Epithelial cell of proximal tubule (primary cell): ENCODE results near the gene MTSS2. TPM values are rescaled to one million over a fixed set of nuclear protein-coding genes. Genes with fewer than 3 reads are reported as not detected.
"Not testable (repeated sequence)": the region's sequence is repeated elsewhere in the genome, so short reads cannot be mapped to it uniquely, and the experiment has no call there.

Experiments used
- DNase-seq: peaks from one replicate; pipeline ENCODE4 v3.0.0-alpha.2; 2011; ENCODE audit warnings: low read depth
- H3K4me3 ChIP-seq: 2 replicates; pipeline ENCODE4 v1.5.1; 2011; ENCODE audit warnings: low read depth, mild to moderate bottlenecking, low read length
- CTCF ChIP-seq: conservative IDR thresholded peaks from 2 replicates; pipeline ENCODE4 v1.5.1; 2012; ENCODE audit warnings: low read depth, mild to moderate bottlenecking, low read length
- total RNA-seq: library from RNA; depleted of rRNA; stranded (reverse); fragments of >200 nt; gene quantifications from 2 replicates; pipeline ENCODE4 v1.2.3, GENCODE V29; 2015

The MTSS2 gene
- total RNA-seq, 1 donor from 2014 or later: 12.6 TPM

DNA sequence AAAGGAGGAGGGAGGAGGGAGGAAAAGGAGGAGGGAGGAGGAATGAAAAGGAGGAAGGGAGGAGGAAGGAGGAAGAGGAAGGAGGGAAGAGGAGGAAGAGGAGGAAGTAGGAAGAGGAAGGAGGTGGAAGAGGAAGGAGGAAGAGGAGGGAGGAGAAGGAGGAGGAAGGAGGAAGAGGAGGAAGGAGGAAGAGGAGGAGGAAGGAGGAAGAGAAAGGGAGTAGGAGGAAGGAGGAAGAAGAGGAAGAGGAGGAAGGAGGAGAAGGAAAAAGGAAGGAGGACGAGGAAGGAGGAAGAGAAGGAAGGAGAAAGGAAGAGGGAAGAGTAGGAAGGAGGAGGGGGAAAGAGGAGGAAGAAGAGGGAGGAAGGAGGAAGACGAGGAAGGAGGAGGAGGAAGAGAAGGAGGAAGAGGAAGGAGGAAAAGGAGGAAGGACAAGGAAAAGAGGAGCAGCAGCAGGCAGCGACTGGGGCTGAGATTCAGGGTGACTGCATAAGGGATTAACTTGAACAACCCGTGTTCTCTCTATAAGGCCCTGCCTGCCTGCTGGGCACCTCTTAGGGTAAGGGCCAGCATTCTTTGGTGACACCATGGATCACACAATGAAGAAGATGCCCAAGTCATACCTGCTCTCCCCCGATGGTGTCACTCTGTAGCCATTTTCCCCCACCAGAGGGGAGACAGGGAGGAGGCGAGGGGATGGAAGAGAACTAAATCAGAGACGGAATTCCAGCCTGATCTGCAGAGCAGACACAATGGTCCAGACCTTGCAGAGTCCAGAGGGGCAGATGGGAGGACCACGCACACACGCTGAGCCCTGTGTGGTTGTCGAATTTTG, 40.9 kb downstream of the MTSS2 start:
- no peak for TF ChIP-seq CTCF
- no peak overlapping the region for H3K4me3 ChIP-seq
- no peak for DNase-seq

- not testable (repeated sequence) for H3K4me3 ChIP-seq, DNase-seq
Measured at GRCh38 chr16:70643264-70643663, 42.6 kb downstream of the MTSS2 start.

DNA sequence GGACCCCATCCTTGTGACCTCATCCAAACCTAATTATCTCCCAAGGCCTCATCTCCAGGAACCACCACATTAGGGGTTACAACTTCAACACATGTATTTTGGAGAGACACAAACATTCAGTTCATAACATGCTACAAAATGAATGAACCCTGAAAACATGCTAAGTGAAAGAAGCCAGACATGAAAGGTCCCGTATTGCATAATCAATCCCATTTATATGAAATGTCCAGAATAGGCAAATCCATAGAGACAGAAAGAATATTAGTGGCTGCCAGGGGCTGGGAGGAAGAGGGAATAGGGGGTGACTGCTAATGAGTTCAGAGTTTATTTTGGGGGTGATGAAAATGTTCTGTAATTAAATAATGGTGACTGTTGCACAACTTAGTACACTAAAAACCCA, 43.2 kb downstream of the MTSS2 start:
- DNase-seq: no peak
- H3K4me3 ChIP-seq: no peak overlapping the region
- TF ChIP-seq CTCF: no peak

- TF ChIP-seq CTCF: no peak
- H3K4me3 ChIP-seq: no peak overlapping the region
- DNase-seq: no peak
Measured at GRCh38 chr16:70638814-70639792, 46.8 kb downstream of the MTSS2 start.

Other genes with a start within 250 kb of the MTSS2 start
- 23.3 and 28.6 TPM in 2 replicates for gene ST3GAL2, start 247.0 kb downstream of the MTSS2 start, total RNA-seq
- 13.3 and 21.8 TPM in 2 replicates for gene FCSK, start 231.5 kb downstream of the MTSS2 start, total RNA-seq
- 49.5 and 57.6 TPM in 2 replicates for gene COG4, start 162.5 kb downstream of the MTSS2 start, total RNA-seq
- gene SF3B3, start 162.2 kb downstream of the MTSS2 start, total RNA-seq: 65.9 and 168 TPM in 2 replicates
- gene IL34, start 39.5 kb downstream of the MTSS2 start, total RNA-seq: 0.86 TPM in 1 of 2 replicates, not detected in the other
- gene VAC14, start 115.1 kb upstream of the MTSS2 start, total RNA-seq: 32.5 and 50.0 TPM in 2 replicates